Sigmoid colon (tissue), 4 donors: ENCODE data around the gene RPL14.

Experiments
- EP300 ChIP-seq, 4 donors: sonication (generic); formaldehyde crosslinking; IDR thresholded peaks; one replicate each; pipeline ENCODE4 v1.6.1; 2017; ENCODE audit warnings: antibody characterized with exemption in 4 of 4
- POLR2A ChIP-seq, 2 donors: fragments of 450-650 bp; IDR thresholded peaks; one replicate each; pipeline ENCODE4 v1.6.1; 2016; ENCODE audit warnings: antibody characterized with exemption in 2 of 2, mild to moderate bottlenecking in 2 of 2, moderate library complexity in 2 of 2
- POLR2AphosphoS5 ChIP-seq, 4 donors: sonication (generic); formaldehyde crosslinking; IDR thresholded peaks; one replicate each; pipeline ENCODE4 v1.6.1; 2017; ENCODE audit warnings: antibody characterized with exemption in 4 of 4
- TF ChIP-seq, protein P1 (sequence below), 4 experiments: fragments of 450-650 bp in 3 of 4; fragments of 200-600 bp in 1 of 4; IDR thresholded peaks; one replicate each; pipeline ENCODE4 v1.5.1; 2016 to 2019; ENCODE audit warnings: antibody characterized with exemption in 4 of 4, mild to moderate bottlenecking in 3 of 4, moderate library complexity in 2 of 4

DNA sequence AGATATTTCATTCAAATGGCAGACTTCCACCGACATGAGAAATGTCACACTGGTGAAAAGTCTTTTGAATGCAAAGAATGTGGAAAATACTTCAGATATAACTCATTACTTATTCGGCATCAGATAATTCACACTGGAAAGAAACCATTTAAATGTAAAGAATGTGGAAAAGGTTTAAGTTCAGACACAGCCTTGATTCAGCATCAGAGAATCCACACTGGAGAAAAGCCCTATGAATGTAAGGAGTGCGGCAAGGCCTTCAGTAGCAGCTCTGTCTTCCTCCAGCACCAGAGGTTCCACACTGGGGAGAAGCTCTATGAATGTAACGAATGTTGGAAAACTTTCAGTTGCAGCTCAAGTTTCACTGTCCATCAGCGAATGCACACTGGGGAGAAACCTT, 59.1 kb downstream of the RPL14 start:
- TF ChIP-seq, protein P1, sequence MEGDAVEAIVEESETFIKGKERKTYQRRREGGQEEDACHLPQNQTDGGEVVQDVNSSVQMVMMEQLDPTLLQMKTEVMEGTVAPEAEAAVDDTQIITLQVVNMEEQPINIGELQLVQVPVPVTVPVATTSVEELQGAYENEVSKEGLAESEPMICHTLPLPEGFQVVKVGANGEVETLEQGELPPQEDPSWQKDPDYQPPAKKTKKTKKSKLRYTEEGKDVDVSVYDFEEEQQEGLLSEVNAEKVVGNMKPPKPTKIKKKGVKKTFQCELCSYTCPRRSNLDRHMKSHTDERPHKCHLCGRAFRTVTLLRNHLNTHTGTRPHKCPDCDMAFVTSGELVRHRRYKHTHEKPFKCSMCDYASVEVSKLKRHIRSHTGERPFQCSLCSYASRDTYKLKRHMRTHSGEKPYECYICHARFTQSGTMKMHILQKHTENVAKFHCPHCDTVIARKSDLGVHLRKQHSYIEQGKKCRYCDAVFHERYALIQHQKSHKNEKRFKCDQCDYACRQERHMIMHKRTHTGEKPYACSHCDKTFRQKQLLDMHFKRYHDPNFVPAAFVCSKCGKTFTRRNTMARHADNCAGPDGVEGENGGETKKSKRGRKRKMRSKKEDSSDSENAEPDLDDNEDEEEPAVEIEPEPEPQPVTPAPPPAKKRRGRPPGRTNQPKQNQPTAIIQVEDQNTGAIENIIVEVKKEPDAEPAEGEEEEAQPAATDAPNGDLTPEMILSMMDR (IDR thresholded peaks at IDR 0.05): no peak
- TF ChIP-seq POLR2A (IDR thresholded peaks at IDR 0.05): no peak
- no peak for TF ChIP-seq POLR2AphosphoS5 (IDR thresholded peaks at IDR 0.05)
- no peak for TF ChIP-seq EP300 (IDR thresholded peaks at IDR 0.05)
